Measurements from ENCODE around the gene PRCP. TPM values are rescaled to one million over a fixed set of nuclear protein-coding genes. Genes with fewer than 3 reads are reported as not detected.
A peak's percentile ranks its signal among the peaks of the same experiment; 100 is the strongest.
"Not testable (repeated sequence)": the region's sequence is repeated elsewhere in the genome, so short reads cannot be mapped to it uniquely, and the experiment has no call there.

Gene PRCP
- total RNA-seq, 2 donors from 2014 or later: 23.0 to 28.7 TPM

GRCh38 chr11:82927264-82927880, 27.1 kb upstream of the PRCP start:
- no peaks in the 10 kb centered on the region for H3K27me3 Mint-ChIP-seq
- no peaks in the 10 kb centered on the region for H3K36me3 Mint-ChIP-seq (ENCODE audit: low read depth)
- DNase-seq (no peak), ATAC-seq (peak; percentile 89)
- no peak overlapping the region for H3K4me3 Mint-ChIP-seq
- H3K4me1 Mint-ChIP-seq: peaks cover 15% of the 10 kb centered on the region
- peak overlapping the region; percentile 24 for H3K27ac Mint-ChIP-seq
- H3K9me3 ChIP-seq (ENCODE audit: control insufficient read depth, low read length, poor library complexity, severe bottlenecking): no peaks in the 10 kb centered on the region

GRCh38 chr11:82924522-82925224, 24.4 kb upstream of the PRCP start:
- no peak for DNase-seq
- Mint-ChIP-seq H3K4me3 (no peak overlapping the region), H3K36me3 (ENCODE audit: low read depth) (no peaks in the 10 kb centered on the region), H3K27ac (no peak overlapping the region), H3K4me1 (peaks cover 29% of the 10 kb centered on the region), H3K27me3 (no peaks in the 10 kb centered on the region)
- no peaks in the 10 kb centered on the region for H3K9me3 ChIP-seq (ENCODE audit: control insufficient read depth, low read length, poor library complexity, severe bottlenecking)
- no peak for ATAC-seq

- Mint-ChIP-seq H3K27ac (peak overlapping the region; percentile 59), H3K4me3 (peak overlapping the region; percentile 13), H3K4me1 (peaks cover 33% of the 10 kb centered on the region)
- not testable (repeated sequence) for H3K27me3 Mint-ChIP-seq; DNase-seq; H3K9me3 ChIP-seq (ENCODE audit: control insufficient read depth, low read length, poor library complexity, severe bottlenecking); H3K36me3 Mint-ChIP-seq (ENCODE audit: low read depth); ATAC-seq
Measured at GRCh38 chr11:82922396-82923173, 22.4 kb upstream of the PRCP start.

- not testable (repeated sequence) for ATAC-seq
Measured at GRCh38 chr11:82920227-82920626, 20.0 kb upstream of the PRCP start.

GRCh38 chr11:82919786-82920185, 19.6 kb upstream of the PRCP start:
- H3K27ac Mint-ChIP-seq: peak overlapping the region; percentile 59
- peaks cover 29% of the 10 kb centered on the region for H3K4me1 Mint-ChIP-seq
- DNase-seq; ATAC-seq; H3K27me3 Mint-ChIP-seq; H3K9me3 ChIP-seq (ENCODE audit: control insufficient read depth, low read length, poor library complexity, severe bottlenecking); H3K36me3 Mint-ChIP-seq (ENCODE audit: low read depth): not testable (repeated sequence)
- peak overlapping the region; percentile 49 for H3K4me3 Mint-ChIP-seq

More at GRCh38 chr11:82920227-82920626, 20.0 kb upstream of the PRCP start:
- not testable (repeated sequence) for H3K36me3 Mint-ChIP-seq (ENCODE audit: low read depth); H3K9me3 ChIP-seq (ENCODE audit: control insufficient read depth, low read length, poor library complexity, severe bottlenecking); H3K27me3 Mint-ChIP-seq; DNase-seq
- Mint-ChIP-seq H3K27ac (peak overlapping the region; percentile 59), H3K4me1 (peaks cover 29% of the 10 kb centered on the region), H3K4me3 (peak overlapping the region; percentile 49)

- H3K4me3 Mint-ChIP-seq: no peak overlapping the region
- H3K9me3 ChIP-seq (ENCODE audit: control insufficient read depth, low read length, poor library complexity, severe bottlenecking): no peaks in the 10 kb centered on the region
- H3K27me3 Mint-ChIP-seq: no peaks in the 10 kb centered on the region
- no peaks in the 10 kb centered on the region for H3K36me3 Mint-ChIP-seq (ENCODE audit: low read depth)
- H3K4me1 Mint-ChIP-seq: peaks cover 14% of the 10 kb centered on the region
- ATAC-seq: no peak
- DNase-seq: no peak
- H3K27ac Mint-ChIP-seq: no peak overlapping the region
Measured at GRCh38 chr11:82909015-82909640, 8.9 kb upstream of the PRCP start.

GRCh38 chr11:82908311-82908710, 8.1 kb upstream of the PRCP start:
- Mint-ChIP-seq H3K27me3 (no peaks in the 10 kb centered on the region), H3K36me3 (ENCODE audit: low read depth) (no peaks in the 10 kb centered on the region), H3K4me1 (peaks cover 14% of the 10 kb centered on the region), H3K4me3 (no peak overlapping the region), H3K27ac (peak overlapping the region; percentile 37)
- no peaks in the 10 kb centered on the region for H3K9me3 ChIP-seq (ENCODE audit: control insufficient read depth, low read length, poor library complexity, severe bottlenecking)
- no peak for DNase-seq
- no peak for ATAC-seq

- peak overlapping the region; percentile 37 for H3K27ac Mint-ChIP-seq
Measured at GRCh38 chr11:82907371-82907770, 7.1 kb upstream of the PRCP start.

GRCh38 chr11:82906931-82907330, 6.7 kb upstream of the PRCP start:
- H3K4me3 Mint-ChIP-seq: no peak overlapping the region
- no peaks in the 10 kb centered on the region for H3K36me3 Mint-ChIP-seq (ENCODE audit: low read depth)
- no peaks in the 10 kb centered on the region for H3K9me3 ChIP-seq (ENCODE audit: control insufficient read depth, low read length, poor library complexity, severe bottlenecking)
- H3K27me3 Mint-ChIP-seq: no peaks in the 10 kb centered on the region
- H3K4me1 Mint-ChIP-seq: peaks cover 20% of the 10 kb centered on the region
- no peak for ATAC-seq
- DNase-seq: no peak
- peak overlapping the region; percentile 43 for H3K27ac Mint-ChIP-seq

More at GRCh38 chr11:82907371-82907770, 7.1 kb upstream of the PRCP start:
- Mint-ChIP-seq H3K4me1 (peaks cover 18% of the 10 kb centered on the region), H3K4me3 (no peak overlapping the region), H3K27me3 (no peaks in the 10 kb centered on the region), H3K36me3 (ENCODE audit: low read depth) (no peaks in the 10 kb centered on the region)
- no peaks in the 10 kb centered on the region for H3K9me3 ChIP-seq (ENCODE audit: control insufficient read depth, low read length, poor library complexity, severe bottlenecking)
- ATAC-seq (no peak), DNase-seq (no peak)

- no peak for ATAC-seq
- peaks cover 2% of the 10 kb centered on the region for H3K36me3 Mint-ChIP-seq (ENCODE audit: low read depth)
- no peak overlapping the region for H3K4me3 Mint-ChIP-seq
- no peak for DNase-seq
- peaks cover 25% of the 10 kb centered on the region for H3K4me1 Mint-ChIP-seq
- H3K27ac Mint-ChIP-seq: peak overlapping the region; percentile 43
- H3K9me3 ChIP-seq (ENCODE audit: control insufficient read depth, low read length, poor library complexity, severe bottlenecking): no peaks in the 10 kb centered on the region
- H3K27me3 Mint-ChIP-seq: no peaks in the 10 kb centered on the region
Measured at GRCh38 chr11:82906236-82906635, 6.0 kb upstream of the PRCP start.

GRCh38 chr11:82903843-82904586, 3.8 kb upstream of the PRCP start:
- H3K4me3 Mint-ChIP-seq: no peak overlapping the region

GRCh38 chr11:82902880-82903279, 2.6 kb upstream of the PRCP start:
- DNase-seq: no peak
- peaks cover 43% of the 10 kb centered on the region for H3K4me1 Mint-ChIP-seq
- ATAC-seq: no peak
- H3K27ac Mint-ChIP-seq: peak overlapping the region; percentile 100
- H3K36me3 Mint-ChIP-seq (ENCODE audit: low read depth): peaks cover 2% of the 10 kb centered on the region
- H3K9me3 ChIP-seq (ENCODE audit: control insufficient read depth, low read length, poor library complexity, severe bottlenecking): no peaks in the 10 kb centered on the region
- H3K27me3 Mint-ChIP-seq: no peaks in the 10 kb centered on the region
- peak overlapping the region; percentile 63 for H3K4me3 Mint-ChIP-seq

More at GRCh38 chr11:82903843-82904586, 3.8 kb upstream of the PRCP start:
- Mint-ChIP-seq H3K36me3 (ENCODE audit: low read depth) (peaks cover 2% of the 10 kb centered on the region), H3K27ac (no peak overlapping the region), H3K27me3 (no peaks in the 10 kb centered on the region), H3K4me1 (peaks cover 45% of the 10 kb centered on the region)
- ATAC-seq (no peak), DNase-seq (no peak)
- no peaks in the 10 kb centered on the region for H3K9me3 ChIP-seq (ENCODE audit: control insufficient read depth, low read length, poor library complexity, severe bottlenecking)
